HepG2 (cell line): ENCODE measurements around the gene ENTPD7. TPM values are rescaled to one million over a fixed set of nuclear protein-coding genes. Genes with fewer than 3 reads are reported as not detected.

ENCODE experiments used
- AKNA ChIP-seq: sonication (generic); formaldehyde crosslinking; IDR thresholded peaks from 2 replicates; pipeline ENCODE4 v1.4.0; 2020; ENCODE audit warnings: missing genetic modification reagents, borderline replicate concordance
- ARNT ChIP-seq: fragments of 450-650 bp; IDR thresholded peaks from 2 replicates; pipeline ENCODE4 v1.6.1; 2017
- ARNTL ChIP-seq: sonication (generic); formaldehyde crosslinking; IDR thresholded peaks from 2 replicates; pipeline ENCODE4 v1.4.0; 2020; ENCODE audit warnings: mild to moderate bottlenecking, missing genetic modification reagents
- DMTF1 ChIP-seq: sonication (generic); formaldehyde crosslinking; IDR thresholded peaks from 2 replicates; pipeline ENCODE4 v1.4.0; 2020; ENCODE audit warnings: mild to moderate bottlenecking, missing genetic modification reagents
- FLYWCH1 ChIP-seq: sonication (generic); formaldehyde crosslinking; IDR thresholded peaks from 2 replicates; pipeline ENCODE4 v1.8.1; 2023; ENCODE audit warnings: mild to moderate bottlenecking, missing genetic modification reagents
- HMGA1 ChIP-seq: sonication (generic); formaldehyde crosslinking; conservative IDR thresholded peaks from 2 replicates; pipeline ENCODE4 v1.4.0; 2020; ENCODE audit warnings: missing genetic modification reagents
- HNRNPL ChIP-seq: fragments of 200-400 bp; formaldehyde crosslinking; IDR thresholded peaks from 2 replicates; pipeline ENCODE4 v1.6.1; 2017; ENCODE audit warnings: mild to moderate bottlenecking, low read depth, low read length
- HNRNPUL1 ChIP-seq: fragments of 200-400 bp; formaldehyde crosslinking; IDR thresholded peaks from 2 replicates; pipeline ENCODE4 v1.6.1; 2017; ENCODE audit warnings: low read depth, mild to moderate bottlenecking, low read length, moderate library complexity
- IRX3 ChIP-seq: sonication (generic); formaldehyde crosslinking; IDR thresholded peaks from 2 replicates; pipeline ENCODE4 v1.8.1; 2023; ENCODE audit warnings: mild to moderate bottlenecking, low read depth, missing genetic modification reagents, borderline replicate concordance
- PREB ChIP-seq: sonication (generic); formaldehyde crosslinking; IDR thresholded peaks from 2 replicates; pipeline ENCODE4 v1.4.0; 2020; ENCODE audit warnings: missing genetic modification reagents
- SIX4 ChIP-seq: sonication (generic); formaldehyde crosslinking; IDR thresholded peaks from 2 replicates; pipeline ENCODE4 v1.4.0; 2020; ENCODE audit warnings: missing genetic modification reagents
- SMAD3 ChIP-seq: sonication (generic); formaldehyde crosslinking; IDR thresholded peaks from 2 replicates; pipeline ENCODE4 v1.4.0; 2020; ENCODE audit warnings: missing genetic modification reagents
- SMYD3 ChIP-seq: sonication (generic); formaldehyde crosslinking; IDR thresholded peaks from 2 replicates; pipeline ENCODE4 v1.8.1; 2023; ENCODE audit warnings: mild to moderate bottlenecking, missing genetic modification reagents
- SRSF9 ChIP-seq: fragments of 200-400 bp; formaldehyde crosslinking; IDR thresholded peaks from 2 replicates; pipeline ENCODE4 v1.6.1; 2018; ENCODE audit warnings: borderline replicate concordance, mild to moderate bottlenecking, low read depth, low read length; ENCODE audit not compliant: insufficient read depth, poor library complexity, severe bottlenecking
- YEATS2 ChIP-seq: sonication (generic); formaldehyde crosslinking; IDR thresholded peaks from 2 replicates; pipeline ENCODE4 v1.4.0; 2020; ENCODE audit warnings: missing genetic modification reagents, borderline replicate concordance
- ZBTB2 ChIP-seq: sonication (generic); formaldehyde crosslinking; IDR thresholded peaks from 2 replicates; pipeline ENCODE4 v1.8.0; 2022; ENCODE audit warnings: low read depth, missing genetic modification reagents
- ZKSCAN5 ChIP-seq: sonication (generic); formaldehyde crosslinking; IDR thresholded peaks from 2 replicates; pipeline ENCODE4 v1.5.1; 2020; ENCODE audit warnings: mild to moderate bottlenecking, missing genetic modification reagents
- ZNF17 ChIP-seq: sonication (generic); formaldehyde crosslinking; IDR thresholded peaks from 2 replicates; pipeline ENCODE4 v1.5.0; 2020; ENCODE audit warnings: mild to moderate bottlenecking, missing genetic modification reagents
- ZNF251 ChIP-seq: sonication (generic); formaldehyde crosslinking; IDR thresholded peaks from 2 replicates; pipeline ENCODE4 v1.9.0; 2021; ENCODE audit warnings: mild to moderate bottlenecking, missing genetic modification reagents
- ZNF746 ChIP-seq: sonication (generic); formaldehyde crosslinking; IDR thresholded peaks from 2 replicates; pipeline ENCODE4 v1.8.0; 2022; ENCODE audit warnings: mild to moderate bottlenecking, missing genetic modification reagents
- polyA plus RNA-seq, 8 experiments: library from polyadenylated mRNA; depleted of rRNA in 3 of 8; stranded (reverse) in 7 of 8; unstranded in 1 of 8; fragments of >200 nt; fragmentation: Illumina TruSeq in 4 of 8; extraction: Trizol in 4 of 8; gene quantifications; 2 replicates each; pipeline versions ENCODE4 v1.2.1 to v1.2.3, GENCODE V29; 2011 to 2016; ENCODE audit warnings: low read depth in 4 of 8, missing spikeins in 1 of 8, mixed read lengths in 1 of 8; ENCODE audit not compliant: insufficient read depth in 1 of 8
- total RNA-seq, 5 experiments: library from RNA; depleted of rRNA; stranded (reverse); fragments of >200 nt; fragmentation: Illumina TruSeq; extraction: Trizol; gene quantifications; 2 replicates each; pipeline ENCODE4 v1.2.3, GENCODE V29; 2016; ENCODE audit warnings: low read depth in 1 of 5

ENTPD7 gene
- total and polyA plus RNA-seq, 2 of the 13 experiments (the other 11 are each of a cell fraction or from before 2014, with no cell fraction given) = 7.6 to 36.5 TPM

GRCh38 chr10:99732033-99732842 is 72.9 kb downstream of the ENTPD7 start, which contains the start of the genes COX15 and CUTC (continued):
- no peak for TF ChIP-seq PREB
- TF ChIP-seq DMTF1 (CRISPR knock-in tag) = no peak
- TF ChIP-seq SRSF9 = no peak
- peak; percentile 40; the same call in 1 of the 2 replicates for TF ChIP-seq ARNTL (CRISPR knock-in tag)
- TF ChIP-seq IRX3 = no peak
- TF ChIP-seq SMYD3 (CRISPR knock-in tag) = peak; percentile 74; the same call in 1 of the 2 replicates
- peak; percentile 41; the same call in 1 of the 2 replicates for TF ChIP-seq ZNF746 (CRISPR knock-in tag)
- no peak for TF ChIP-seq HMGA1 (CRISPR knock-in tag)
- TF ChIP-seq FLYWCH1 = no peak
- no peak for TF ChIP-seq SIX4 (CRISPR knock-in tag)
- no peak for TF ChIP-seq ZKSCAN5
- TF ChIP-seq YEATS2 (CRISPR knock-in tag) = peak; percentile 65; the same call in 1 of the 2 replicates
- TF ChIP-seq ZNF251 (CRISPR knock-in tag) = no peak
- peak; percentile 85; the same call in 1 of the 2 replicates for TF ChIP-seq HNRNPL
- 0 out of 2 replicates have a peak, but pooled peaks have one; percentile 27 for TF ChIP-seq SMAD3 (CRISPR knock-in tag)
- TF ChIP-seq HNRNPUL1 = no peak
- TF ChIP-seq ARNT = no peak
- peak; percentile 58; the same call in 1 of the 2 replicates for TF ChIP-seq ZBTB2 (CRISPR knock-in tag)
- no peak for TF ChIP-seq ZNF17 (CRISPR knock-in tag)
- no peak for TF ChIP-seq AKNA (CRISPR knock-in tag)
